Esophagus (tissue), 2 donors: Measurements from ENCODE around the gene SMIM7. TPM values are rescaled to one million over a fixed set of nuclear protein-coding genes. Genes with fewer than 3 reads are reported as not detected.
"Not testable (repeated sequence)": the region's sequence is repeated elsewhere in the genome, so short reads cannot be mapped to it uniquely, and the experiment has no call there.

Experiments
- H3K27ac ChIP-seq, 2 donors: one replicate each; pipeline ENCODE4 v1.5.1; 2013; ENCODE audit warnings: low read depth in 2 of 2, mild to moderate bottlenecking in 2 of 2, inconsistent platforms in 1 of 2, low read length in 1 of 2, moderate library complexity in 1 of 2
- H3K27me3 ChIP-seq, 2 donors: one replicate each; pipeline ENCODE4 v1.6.1; 2013; ENCODE audit warnings: low read length in 2 of 2, control low read depth in 1 of 2, mild to moderate bottlenecking in 1 of 2; ENCODE audit not compliant: insufficient read depth in 2 of 2, control insufficient read depth in 1 of 2
- H3K36me3 ChIP-seq, 2 donors: one replicate each; pipeline ENCODE4 v1.6.1; 2013; ENCODE audit warnings: low read length in 1 of 2; ENCODE audit not compliant: control insufficient read depth in 2 of 2, insufficient read depth in 2 of 2
- H3K4me1 ChIP-seq, 2 donors: one replicate each; pipeline ENCODE4 v1.6.1; 2013; ENCODE audit warnings: low read length in 1 of 2; ENCODE audit not compliant: control insufficient read depth in 2 of 2, insufficient read depth in 2 of 2
- H3K4me3 ChIP-seq, 2 donors: one replicate each; pipeline ENCODE4 v1.5.1; 2013; ENCODE audit warnings: low read length in 2 of 2, mild to moderate bottlenecking in 2 of 2, low read depth in 1 of 2, moderate library complexity in 1 of 2
- H3K9me3 ChIP-seq, 2 donors: one replicate each; pipeline ENCODE4 v1.6.1; 2013; ENCODE audit warnings: mild to moderate bottlenecking in 2 of 2, low read depth in 1 of 2, low read length in 1 of 2, moderate library complexity in 1 of 2; ENCODE audit not compliant: control insufficient read depth in 2 of 2, insufficient read depth in 1 of 2
- WGBS, 2 donors: extraction: QIAGEN DNeasy Blood & Tissue Kit; methylation state at CpG; one replicate each; pipeline ENCODE4 v1.1.7; 2013; 5-methylcytosine and 5-hydroxymethylcytosine counted together
- polyA plus RNA-seq, 2 donors: library from polyadenylated mRNA; stranded (reverse); fragments of 200-250 nt; gene quantifications; one replicate each; pipeline ENCODE4 v1.2.3, GENCODE V29; 2013
- donor health status: healthy with polysubstance abuse.
- donor health status: Bipolar disorder and iron deficiency.

The SMIM7 gene
- polyA plus RNA-seq, 2 donors = 41.3 to 52.0 TPM

DNA sequence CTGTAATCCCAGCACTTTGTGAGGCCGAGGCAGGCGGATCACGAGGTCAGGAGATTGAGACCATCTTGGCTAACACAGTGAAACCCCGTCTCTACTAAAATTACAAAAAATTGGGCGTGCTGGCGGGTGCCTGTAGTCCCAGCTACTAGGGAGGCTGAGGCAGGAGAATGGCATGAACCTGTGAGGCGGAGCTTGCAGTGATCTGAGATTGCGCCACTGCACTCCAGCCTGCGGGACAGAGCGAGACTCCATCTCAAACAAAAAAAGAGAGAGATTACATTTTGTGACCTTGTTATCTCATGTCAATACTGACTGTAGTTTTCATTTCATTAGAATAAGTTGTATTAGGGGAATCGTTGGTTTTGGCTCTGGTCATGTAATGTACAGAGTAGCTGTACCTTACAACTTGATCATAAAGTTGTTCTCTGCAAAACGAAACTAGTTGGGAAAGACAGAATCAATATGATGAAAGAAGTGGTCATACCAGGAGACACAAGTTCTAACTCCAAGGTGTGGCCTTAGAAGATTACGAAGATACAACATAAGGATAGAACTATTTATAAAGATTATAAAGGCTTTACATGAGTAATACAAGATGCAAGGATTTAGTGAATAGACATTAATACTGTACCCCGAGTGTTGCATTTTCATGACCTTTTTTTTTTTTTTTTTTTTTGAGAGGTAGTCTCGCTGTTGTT is 16.3 kb upstream of the SMIM7 start:
- H3K9me3 ChIP-seq = peaks cover 0 to 5% of the 10 kb centered on the region in 2 donors
- no peaks in the 10 kb centered on the region for H3K27me3 ChIP-seq
- H3K36me3 ChIP-seq = peaks cover 0 to 7% of the 10 kb centered on the region in 2 donors
- peak overlapping the region; percentile 52 to 69 for H3K27ac ChIP-seq
- WGBS, 2 donors = 82 to 88% methylated on average over 15 of the region's 15 CpGs
- no peak overlapping the region for H3K4me3 ChIP-seq
- no peaks in the 10 kb centered on the region for H3K4me1 ChIP-seq

DNA sequence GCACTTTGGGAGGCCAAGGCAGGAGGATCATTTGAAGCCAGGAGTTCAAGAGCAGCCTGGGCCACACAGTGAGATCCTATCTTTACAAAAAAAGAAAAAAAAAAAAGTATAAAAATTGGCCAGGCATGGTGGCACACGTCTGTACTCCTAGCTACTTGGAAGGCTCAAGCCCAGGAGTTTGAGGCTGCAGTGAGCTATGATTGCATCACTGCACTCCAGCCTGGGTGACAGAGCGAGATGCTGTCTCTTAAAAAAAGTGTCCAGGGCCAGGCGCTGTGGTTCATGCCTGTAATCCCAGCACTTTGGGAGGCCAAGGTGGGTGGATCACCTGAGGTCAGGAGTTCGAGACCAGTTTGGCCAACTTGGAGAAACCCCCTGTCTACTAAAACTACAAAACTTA is 13.9 kb upstream of the SMIM7 start:
- not testable (repeated sequence) for H3K27me3 ChIP-seq, H3K4me1 ChIP-seq, H3K36me3 ChIP-seq, H3K9me3 ChIP-seq, H3K27ac ChIP-seq, H3K4me3 ChIP-seq
- 82 to 83% methylated on average over 4 of the region's 4 CpGs for WGBS, 2 donors

DNA sequence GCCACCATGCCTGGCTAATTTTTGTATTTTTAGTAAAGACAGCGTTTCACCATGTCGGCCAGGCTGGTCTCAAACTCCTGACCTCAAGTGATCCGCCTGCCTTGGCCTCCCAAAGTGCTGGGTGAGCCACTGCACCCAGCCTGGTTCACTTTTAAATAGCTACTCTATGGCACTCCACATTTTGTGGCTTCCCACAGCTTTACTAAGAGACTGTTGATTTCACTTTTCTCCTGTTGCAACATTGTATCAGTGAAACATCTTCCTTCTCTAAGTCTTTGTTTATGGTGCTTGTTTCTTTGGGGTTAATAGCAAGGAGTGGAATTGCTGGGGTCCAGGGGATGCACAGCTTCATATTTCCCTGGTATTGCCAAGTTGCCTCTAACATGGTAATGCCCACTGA is 13.3 kb upstream of the SMIM7 start:
- WGBS, 2 donors = 91% methylated on average over 3 of the region's 3 CpGs
- Histone ChIP-seq H3K36me3 (no peaks in the 10 kb centered on the region), H3K4me3 (no peak overlapping the region), H3K27me3 (no peaks in the 10 kb centered on the region), H3K9me3 (no peaks in the 10 kb centered on the region), H3K4me1 (no peaks in the 10 kb centered on the region), H3K27ac (no peak overlapping the region)

DNA sequence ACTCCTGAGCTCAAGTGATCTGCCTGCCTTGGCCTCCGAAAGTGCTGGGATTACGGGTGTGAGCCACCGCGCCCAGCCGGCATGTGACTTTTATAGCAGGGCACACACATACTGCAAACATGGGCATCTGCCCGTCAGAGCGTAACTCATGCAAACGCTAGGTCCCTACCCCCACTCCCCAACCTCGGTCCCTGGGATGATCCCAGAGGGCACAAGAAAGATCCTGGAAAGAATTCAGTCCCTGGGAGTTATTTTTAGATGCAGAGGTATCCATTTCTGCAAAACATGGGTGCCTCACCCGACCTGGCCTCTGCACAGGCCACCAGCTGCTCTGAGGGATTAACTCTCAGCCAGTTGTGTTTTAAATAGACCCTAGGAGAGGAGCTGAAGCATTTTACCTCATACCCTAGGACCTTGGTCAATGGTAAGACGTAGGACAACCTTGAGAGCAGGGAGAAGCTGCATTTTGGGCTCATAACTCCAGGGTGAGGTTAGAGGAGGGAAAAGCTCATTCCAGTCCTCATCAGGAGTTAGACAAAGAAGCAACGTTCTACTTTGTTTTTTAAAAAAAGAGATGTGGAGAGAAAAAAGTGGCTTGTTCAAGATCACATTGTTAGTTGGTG is 11.8 kb upstream of the SMIM7 start:
- H3K36me3 ChIP-seq = no peaks in the 10 kb centered on the region
- H3K4me3 ChIP-seq = no peak overlapping the region
- no peaks in the 10 kb centered on the region for H3K27me3 ChIP-seq
- 83 to 84% methylated on average over 12 of the region's 12 CpGs for WGBS, 2 donors
- no peaks in the 10 kb centered on the region for H3K9me3 ChIP-seq
- no peaks in the 10 kb centered on the region for H3K4me1 ChIP-seq
- no peak overlapping the region for H3K27ac ChIP-seq

DNA sequence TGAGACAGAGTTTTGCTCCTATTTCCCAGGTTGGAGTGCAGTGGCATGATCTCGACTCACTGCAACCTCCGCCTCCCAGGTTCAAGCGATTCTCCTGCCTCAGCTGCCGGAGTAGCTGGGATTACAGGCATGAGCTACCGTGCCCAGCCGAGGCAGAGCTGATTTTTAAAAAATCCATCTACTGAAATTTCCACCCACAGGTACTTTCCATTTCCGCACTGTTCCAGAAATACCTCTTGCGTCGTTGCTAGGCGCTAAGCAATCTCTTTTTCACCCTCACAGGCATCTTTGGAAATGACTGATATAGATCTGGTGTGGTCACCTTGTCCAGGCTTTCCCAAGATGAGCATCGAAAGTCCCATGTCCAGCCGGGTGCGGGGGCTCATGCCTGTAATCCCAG is 10.3 kb upstream of the SMIM7 start:
- 92 to 98% methylated on average over 13 of the region's 13 CpGs for WGBS, 2 donors
- no peaks in the 10 kb centered on the region for H3K36me3 ChIP-seq
- no peaks in the 10 kb centered on the region for H3K27me3 ChIP-seq
- H3K27ac ChIP-seq = no peak overlapping the region
- H3K4me3 ChIP-seq = no peak overlapping the region
- no peaks in the 10 kb centered on the region for H3K9me3 ChIP-seq
- H3K4me1 ChIP-seq = no peaks in the 10 kb centered on the region

DNA sequence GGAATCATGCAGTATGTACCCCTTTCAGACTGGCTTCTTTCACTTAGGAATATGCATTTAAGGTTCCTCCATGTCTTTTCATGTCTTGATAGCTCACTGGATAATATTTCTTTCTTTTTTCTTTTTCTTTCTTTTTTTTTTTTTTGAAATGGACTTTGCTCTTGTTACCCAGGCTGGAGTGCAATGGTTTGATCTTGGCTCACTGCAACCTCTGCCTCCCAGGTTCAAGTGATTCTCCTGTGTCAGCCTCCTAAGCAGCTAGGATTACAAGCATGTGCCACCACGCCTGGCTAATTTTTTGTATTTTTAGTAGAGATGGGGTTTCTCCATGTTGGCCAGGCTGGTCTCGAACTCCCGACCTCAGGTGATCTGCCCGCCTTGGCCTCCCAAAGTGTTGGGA is 8.8 kb upstream of the SMIM7 start:
- not testable (repeated sequence) for H3K27ac ChIP-seq, H3K4me1 ChIP-seq, H3K36me3 ChIP-seq, H3K27me3 ChIP-seq, H3K9me3 ChIP-seq, H3K4me3 ChIP-seq
- 91 to 94% methylated on average over 4 of the region's 4 CpGs for WGBS, 2 donors

DNA sequence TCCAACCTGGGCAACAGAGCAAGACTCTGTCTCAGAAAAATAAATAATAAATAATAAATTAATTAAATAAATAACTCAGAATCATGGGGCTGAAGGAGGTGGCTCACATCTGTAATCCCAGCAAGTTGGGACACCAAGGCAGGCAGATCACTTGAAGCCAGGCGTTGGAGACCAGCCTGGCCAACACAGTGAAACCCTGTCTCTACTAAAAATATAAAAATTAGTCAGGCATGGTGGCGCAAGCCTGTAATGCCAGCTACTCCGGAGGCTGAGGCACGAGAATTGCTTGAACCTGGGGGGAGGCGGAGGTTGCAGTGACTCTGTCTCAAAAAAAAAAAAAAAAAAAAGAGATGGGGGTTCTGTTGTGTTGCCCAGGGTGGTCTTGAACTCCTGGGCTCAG is 8.2 kb upstream of the SMIM7 start:
- no peaks in the 10 kb centered on the region for H3K4me1 ChIP-seq
- 95 to 97% methylated on average over 5 of the region's 5 CpGs for WGBS, 2 donors
- H3K27ac ChIP-seq = no peak overlapping the region
- H3K4me3 ChIP-seq = no peak overlapping the region
- no peaks in the 10 kb centered on the region for H3K36me3 ChIP-seq
- no peaks in the 10 kb centered on the region for H3K27me3 ChIP-seq
- no peaks in the 10 kb centered on the region for H3K9me3 ChIP-seq

DNA sequence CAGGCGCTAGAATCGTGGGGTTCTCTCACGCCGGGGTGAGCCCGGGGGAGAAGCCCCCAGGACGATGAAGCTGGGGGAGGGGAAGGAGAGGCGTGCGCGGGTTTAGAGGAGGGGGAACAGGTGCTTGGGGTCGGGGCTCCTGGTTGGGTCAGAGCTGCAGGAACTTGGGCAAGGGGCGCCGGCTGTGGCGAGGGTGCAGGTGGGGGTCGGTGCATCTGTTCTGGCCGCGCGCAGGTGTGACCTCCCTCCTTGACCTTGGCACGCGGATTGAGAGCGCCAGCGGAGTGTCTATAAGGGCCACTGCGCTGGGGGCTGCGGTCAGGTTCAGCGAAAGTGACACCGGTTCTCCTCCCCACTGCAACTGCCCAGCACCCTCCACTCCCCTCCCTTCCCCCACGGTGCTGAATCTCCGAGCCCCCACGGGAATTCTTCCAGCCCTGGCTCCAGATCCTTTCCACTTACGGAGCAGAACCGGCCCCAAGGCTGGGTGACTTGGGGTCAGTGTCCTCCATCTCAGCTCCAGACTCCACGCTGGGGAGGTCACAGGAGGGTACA is 1.6 kb upstream of the SMIM7 start:
- Histone ChIP-seq H3K36me3 (peaks cover 4 to 9% of the 10 kb centered on the region in 2 donors), H3K4me1 (peaks cover 10 to 16% of the 10 kb centered on the region in 2 donors), H3K4me3 (peak overlapping the region; percentile 82 to 94), H3K9me3 (no peaks in the 10 kb centered on the region), H3K27ac (peak overlapping the region in 1 of 2 donors; percentile 56), H3K27me3 (no peaks in the 10 kb centered on the region)
- WGBS, 2 donors = 2 to 3% methylated on average over 19 to 31 of the region's 31 CpGs

DNA sequence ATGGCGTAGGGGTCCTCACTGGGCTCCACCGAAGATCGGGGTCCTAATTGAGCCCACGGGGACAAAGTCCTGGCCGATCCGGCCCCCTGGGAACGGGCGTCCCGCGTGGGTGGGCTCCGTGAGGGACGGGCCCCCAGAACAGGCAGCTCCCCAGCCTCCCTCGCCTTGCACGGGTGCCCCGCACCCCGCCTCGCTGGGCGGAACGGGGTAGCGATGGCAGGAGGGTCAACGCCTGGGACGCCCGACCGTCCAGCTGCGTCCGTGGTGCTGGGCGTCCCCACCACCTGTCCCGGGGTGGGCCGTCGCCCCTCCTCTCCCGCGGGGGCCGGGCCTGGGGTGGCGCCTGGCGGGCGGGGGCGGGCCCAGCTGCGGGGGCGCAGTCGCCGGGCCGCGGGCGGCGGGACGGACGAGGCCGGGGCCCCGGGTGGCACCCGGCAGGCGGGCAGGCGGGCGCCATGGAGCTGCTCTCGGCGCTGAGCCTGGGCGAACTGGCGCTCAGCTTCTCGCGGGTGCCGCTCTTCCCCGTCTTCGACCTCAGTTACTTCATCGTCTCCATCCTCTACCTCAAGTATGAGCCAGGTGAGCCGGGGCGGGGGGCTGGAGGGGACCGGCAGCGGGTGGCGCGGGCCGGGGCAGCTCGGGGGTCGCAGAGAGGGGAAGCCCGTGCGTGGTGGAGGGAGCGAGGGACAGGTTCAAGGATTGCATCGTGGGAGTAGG is 977 bp upstream of the SMIM7 start, which contains the start of gene TMEM38A:
TSS of gene TMEM38A (plus strand) at position 377 of the 717 bp plus-strand sequence. CDS start at position 456, 79 bp downstream.
- Histone ChIP-seq H3K36me3 (peaks cover 4 to 9% of the 10 kb centered on the region in 2 donors), H3K27ac (peak within 1 kb of the TSS; percentile 87 to 98), H3K9me3 (no peaks in the 10 kb centered on the region), H3K4me3 (peak within 1 kb of the TSS; percentile 82 to 94), H3K27me3 (no peaks in the 10 kb centered on the region), H3K4me1 (peaks cover 10 to 16% of the 10 kb centered on the region in 2 donors)
- WGBS, 2 donors = 0 to 1% methylated on average over 58 to 76 of the region's 76 CpGs
